RCC 7860 (cell line): ENCODE measurements around the gene HRAS.
"Not testable (repeated sequence)": the region's sequence is repeated elsewhere in the genome, so short reads cannot be mapped to it uniquely, and the experiment has no call there.

Experiments used
- DNase-seq: peaks from one replicate; pipeline ENCODE4 v3.0.0-alpha.2; 2015; ENCODE audit warnings: low spot score
- FAIRE-seq: peaks from 2 replicates; lab custom pipeline; 2012; peaks lifted over from hg19 to GRCh38; lab: Jason Lieb, UNC

The HRAS gene

GRCh38 chr11:535519-536454, at the start of gene HRAS:
Gene HRAS, minus strand, starts transcription at chr11:535576.
- DNase-seq: peak; percentile 78
- no peak for FAIRE-seq

GRCh38 chr11:584287-584686, 48.9 kb upstream of the HRAS start:
- no peak for DNase-seq
- no peak for FAIRE-seq

- DNase-seq: no peak
- no peak for FAIRE-seq
Measured at GRCh38 chr11:581752-582151, 46.4 kb upstream of the HRAS start.

- FAIRE-seq (no peak), DNase-seq (no peak)
Measured at GRCh38 chr11:581342-581741, 46.0 kb upstream of the HRAS start.

GRCh38 chr11:579830-580601, 44.6 kb upstream of the HRAS start:
- no peak for FAIRE-seq
- peak; percentile 20 for DNase-seq

GRCh38 chr11:578276-579035, 43.1 kb upstream of the HRAS start:
- DNase-seq (no peak), FAIRE-seq (no peak)

- no peak for DNase-seq
Measured at GRCh38 chr11:577611-577894, 42.2 kb upstream of the HRAS start.

GRCh38 chr11:576811-577610, 41.6 kb upstream of the HRAS start:
- DNase-seq: no peak
- no peak for FAIRE-seq

More at GRCh38 chr11:577611-577894, 42.2 kb upstream of the HRAS start:
- no peak for FAIRE-seq

- FAIRE-seq: no peak
Measured at GRCh38 chr11:575996-576768, 40.8 kb upstream of the HRAS start, which contains the start of gene PHRF1. Gene PHRF1, plus strand, starts transcription at chr11:576470. Its CDS starts 5,043 bp downstream, at chr11:581513.

GRCh38 chr11:575313-575995, 40.1 kb upstream of the HRAS start:
- no peak for DNase-seq

More at GRCh38 chr11:575996-576768, 40.8 kb upstream of the HRAS start, which contains the start of gene PHRF1:
- DNase-seq: peak; percentile 83

GRCh38 chr11:574632-575312, 39.4 kb upstream of the HRAS start:
- FAIRE-seq: no peak
- DNase-seq: no peak

More at GRCh38 chr11:575313-575995, 40.1 kb upstream of the HRAS start:
- FAIRE-seq: no peak

- peak; percentile 91 for FAIRE-seq
- not testable (repeated sequence) for DNase-seq
Measured at GRCh38 chr11:574031-574570, 38.7 kb upstream of the HRAS start.

- no peak for FAIRE-seq
- no peak for DNase-seq
Measured at GRCh38 chr11:573146-573759, 37.9 kb upstream of the HRAS start.

GRCh38 chr11:571802-572185, 36.4 kb upstream of the HRAS start:
- FAIRE-seq (no peak), DNase-seq (no peak)

GRCh38 chr11:569158-569885, 33.9 kb upstream of the HRAS start:
- DNase-seq (no peak), FAIRE-seq (no peak)

GRCh38 chr11:568306-569157, 33.2 kb upstream of the HRAS start:
- FAIRE-seq (no peak), DNase-seq (peak; percentile 81)
